ENCODE measurements around the gene LMCD1.

LMCD1 gene

DNA sequence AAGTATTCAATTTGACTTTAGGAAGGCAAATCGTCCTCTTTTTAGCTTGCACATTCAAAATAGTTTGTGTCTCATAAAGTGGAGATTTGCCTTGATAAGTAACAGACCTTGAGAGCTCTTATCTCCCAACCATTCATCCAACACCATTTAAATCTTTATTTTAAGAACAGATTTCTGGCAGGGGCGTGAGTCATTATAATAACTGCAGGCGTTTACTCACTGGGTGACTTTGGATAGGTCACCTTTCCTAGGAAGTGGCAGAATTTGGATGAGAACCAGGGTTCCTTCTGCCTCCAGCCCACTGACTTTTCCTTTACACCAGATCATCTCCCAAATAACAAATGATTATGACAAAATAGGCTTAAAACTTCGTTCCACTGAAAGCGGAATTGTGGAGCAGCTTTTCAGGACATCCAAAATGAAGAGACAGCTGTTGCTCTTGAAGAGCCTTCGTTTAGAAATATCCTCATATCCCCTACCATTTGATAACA lies 5.0 kb downstream of the LMCD1 start:
- DNase-seq (ENCODE audit: low spot score), result no peak

DNA sequence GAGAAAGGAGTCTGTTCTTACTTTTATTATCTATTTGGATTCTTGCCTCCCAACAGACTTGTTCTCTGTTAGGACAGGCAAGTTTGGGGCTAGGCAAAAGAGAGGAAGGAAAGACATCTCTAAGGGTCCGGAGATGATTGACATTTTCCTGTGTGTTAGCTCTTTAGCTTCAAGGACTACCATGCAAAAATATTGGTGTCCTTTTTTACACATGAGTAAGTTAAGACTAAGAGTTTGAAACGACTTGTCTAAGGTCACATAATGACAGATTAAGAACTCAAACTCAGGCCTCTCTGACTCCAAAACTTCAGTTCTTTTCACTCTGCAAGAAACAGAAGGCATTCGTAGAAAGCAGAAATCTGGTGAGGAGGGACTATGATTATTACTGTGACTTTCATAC lies 5.9 kb downstream of the LMCD1 start:
- no peak for DNase-seq (ENCODE audit: low spot score)

DNA sequence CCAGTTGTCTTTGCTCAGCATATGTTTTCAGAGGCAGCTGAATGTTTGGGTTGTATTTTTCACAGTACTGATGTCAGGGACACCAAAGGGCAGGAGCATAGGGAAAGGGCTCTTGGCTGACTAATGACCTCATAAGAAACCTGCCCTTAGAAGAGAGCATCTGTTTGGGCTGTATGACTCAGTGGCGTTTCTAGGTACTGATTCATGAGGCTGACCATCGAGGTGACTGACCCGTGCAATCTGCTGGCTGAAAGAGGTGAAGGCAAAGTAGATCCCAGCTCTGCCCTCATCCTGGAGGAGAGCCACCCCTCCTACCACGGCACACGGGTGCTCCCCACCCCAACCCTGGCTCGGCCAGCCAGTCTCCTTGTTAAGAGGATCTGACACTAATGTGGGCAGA lies 8.3 kb downstream of the LMCD1 start:
- DNase-seq (ENCODE audit: low spot score), result no peak

DNA sequence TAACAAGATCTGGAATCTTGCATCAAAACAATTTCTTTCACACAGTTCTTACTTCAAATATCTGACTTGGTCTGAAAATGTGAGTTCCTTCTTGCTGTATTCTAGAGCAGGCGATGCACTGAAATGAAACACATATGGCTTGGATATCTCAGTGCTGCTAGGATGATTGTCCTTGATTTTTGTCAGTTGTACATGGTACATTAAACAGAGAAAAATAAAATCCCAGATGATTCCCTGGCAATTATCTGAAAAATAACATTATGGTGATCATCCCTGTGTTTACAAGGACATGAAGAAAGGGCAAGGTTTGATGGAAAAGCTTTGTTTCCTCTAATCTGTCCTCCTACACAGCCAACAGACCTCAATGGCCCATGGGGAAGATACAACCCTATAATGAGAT lies 10.6 kb downstream of the LMCD1 start:
- DNase-seq (ENCODE audit: low spot score), result no peak

DNA sequence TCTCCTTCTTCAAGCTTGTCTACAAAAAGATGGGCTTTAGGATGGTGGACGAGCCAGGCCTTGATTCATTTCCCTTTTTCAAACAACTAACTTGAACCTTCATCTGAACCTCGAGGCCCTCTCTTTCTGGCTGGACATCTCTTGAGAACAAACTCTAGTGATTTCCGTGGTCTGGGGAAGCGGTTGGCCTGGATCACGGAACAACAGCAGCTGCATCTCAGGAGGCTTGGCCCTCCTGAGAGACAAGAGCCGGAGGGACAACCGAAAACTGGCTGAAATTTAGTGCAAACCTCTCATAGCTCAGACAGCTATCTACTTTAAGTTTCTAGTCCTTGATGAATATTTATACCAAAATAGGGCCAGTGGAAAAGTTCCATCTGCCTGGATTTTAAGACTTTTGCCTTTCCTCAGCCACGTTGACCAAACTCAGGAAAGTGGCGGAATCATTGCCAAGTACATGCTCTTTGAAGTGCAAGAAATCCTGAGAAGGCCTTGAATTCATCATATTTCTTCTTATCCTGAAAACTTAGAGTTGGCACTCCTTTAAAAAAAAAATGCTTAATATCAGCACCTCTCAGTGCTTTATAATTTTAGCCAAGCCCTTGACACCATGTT lies 14.5 kb downstream of the LMCD1 start:
- no peak for DNase-seq (ENCODE audit: low spot score)

DNA sequence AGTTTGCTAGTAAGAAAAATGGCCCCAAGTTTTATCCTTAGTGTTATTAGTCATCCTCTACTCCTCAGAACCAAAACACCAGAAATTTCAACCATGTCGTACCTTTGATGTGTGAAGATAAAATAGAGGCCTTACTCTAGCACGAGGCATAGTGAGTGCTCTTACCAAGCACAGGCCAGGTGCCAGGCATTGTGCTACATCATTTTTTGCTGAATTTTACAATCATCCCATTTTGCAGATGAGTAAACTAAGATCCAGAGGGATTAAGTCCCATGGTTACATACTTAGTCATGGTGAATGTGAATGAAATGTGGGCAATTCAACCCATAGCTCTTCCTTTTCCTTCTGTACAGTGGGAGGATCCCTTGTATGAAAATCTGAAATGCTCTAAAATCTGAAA lies 15.2 kb downstream of the LMCD1 start:
- no peak for DNase-seq (ENCODE audit: low spot score)

DNA sequence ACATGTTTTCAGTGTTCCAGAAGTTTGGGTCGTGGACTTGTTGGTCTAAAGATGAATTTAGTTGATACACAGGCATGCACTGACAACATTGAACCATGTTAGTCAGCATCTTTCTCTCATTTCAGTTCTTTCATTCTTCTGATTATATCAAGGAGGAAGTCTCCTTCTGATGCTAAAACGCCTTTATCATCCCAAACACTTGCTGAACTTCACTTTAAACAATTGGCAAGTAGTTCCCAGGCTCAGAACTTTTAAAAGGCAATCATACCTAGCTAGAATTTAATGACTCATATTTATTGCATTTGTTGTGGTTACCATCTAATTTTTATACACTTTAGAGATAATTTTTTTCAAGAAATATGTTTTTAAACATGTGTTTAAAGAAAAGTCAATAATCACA lies 15.9 kb downstream of the LMCD1 start:
- no peak for DNase-seq (ENCODE audit: low spot score)

DNA sequence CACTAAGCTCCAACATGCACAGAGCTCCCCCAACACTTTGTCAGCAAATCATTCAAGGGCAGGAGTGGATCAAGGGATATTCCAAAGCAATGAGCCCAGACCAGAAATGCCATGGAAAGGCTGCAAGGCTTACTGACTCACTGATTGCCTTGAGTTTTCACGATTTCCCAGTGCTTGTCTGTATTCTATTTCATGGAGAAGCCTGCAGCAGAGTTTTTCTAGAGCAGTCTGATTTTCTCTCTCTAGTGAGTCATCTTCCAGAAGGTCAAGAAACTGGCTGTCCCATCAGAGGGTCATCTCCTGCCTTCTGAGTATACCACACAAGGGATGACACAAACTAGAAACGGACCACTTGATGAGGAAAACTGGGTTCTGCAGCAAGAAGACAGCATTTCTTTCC lies 16.5 kb downstream of the LMCD1 start:
- no peak for DNase-seq (ENCODE audit: low spot score)

DNA sequence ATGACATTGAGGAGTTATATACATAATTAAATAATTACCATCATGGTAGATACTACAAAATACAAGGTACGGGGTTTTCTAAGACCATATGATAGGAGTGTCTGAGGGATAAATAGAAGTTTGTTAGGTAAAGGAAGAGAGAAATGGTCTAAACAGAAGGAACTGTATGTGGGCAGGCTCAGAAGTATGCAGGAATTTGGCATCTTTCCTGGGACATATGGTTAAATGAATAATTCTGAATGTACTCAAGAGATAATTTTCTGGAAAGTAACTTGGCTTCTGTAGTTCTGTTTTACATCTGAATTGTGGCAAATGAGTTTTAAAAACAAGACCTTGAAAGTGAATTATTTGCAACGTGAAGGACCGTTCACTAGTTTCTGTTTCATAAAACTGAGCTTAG lies 17.5 kb downstream of the LMCD1 start:
- DNase-seq (ENCODE audit: low spot score), result no peak

DNA sequence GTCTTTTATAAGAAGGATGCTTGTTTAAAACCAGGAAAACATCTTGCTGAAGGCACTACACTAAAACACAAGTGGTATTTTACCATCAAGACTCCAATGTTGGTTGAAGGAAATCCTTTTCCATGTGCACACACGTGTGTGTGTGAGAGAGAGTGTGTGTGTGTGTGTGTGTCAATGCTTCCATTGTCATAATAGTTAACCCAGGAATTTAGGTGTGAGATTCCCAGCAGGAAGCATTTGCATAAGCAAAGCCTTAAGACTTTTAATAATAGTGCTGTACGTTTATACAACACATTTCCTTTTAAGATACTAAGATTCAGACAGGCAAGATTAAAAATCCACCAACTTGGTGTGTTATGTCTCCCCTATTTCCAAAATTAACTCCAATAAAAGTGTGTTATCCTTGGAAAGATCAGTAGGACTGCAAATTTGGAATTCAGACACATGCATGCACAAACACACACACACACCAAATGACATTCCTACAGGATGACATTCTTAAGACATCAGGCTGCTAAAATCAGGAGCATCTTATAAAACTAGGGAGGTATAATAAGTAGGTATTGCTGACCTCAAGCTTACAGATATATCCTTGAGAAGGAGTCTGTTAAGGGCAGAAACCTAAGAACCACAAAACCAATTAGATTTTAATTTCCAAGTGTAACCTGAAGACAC lies 18.3 kb downstream of the LMCD1 start:
- no peak for DNase-seq (ENCODE audit: low spot score)

DNA sequence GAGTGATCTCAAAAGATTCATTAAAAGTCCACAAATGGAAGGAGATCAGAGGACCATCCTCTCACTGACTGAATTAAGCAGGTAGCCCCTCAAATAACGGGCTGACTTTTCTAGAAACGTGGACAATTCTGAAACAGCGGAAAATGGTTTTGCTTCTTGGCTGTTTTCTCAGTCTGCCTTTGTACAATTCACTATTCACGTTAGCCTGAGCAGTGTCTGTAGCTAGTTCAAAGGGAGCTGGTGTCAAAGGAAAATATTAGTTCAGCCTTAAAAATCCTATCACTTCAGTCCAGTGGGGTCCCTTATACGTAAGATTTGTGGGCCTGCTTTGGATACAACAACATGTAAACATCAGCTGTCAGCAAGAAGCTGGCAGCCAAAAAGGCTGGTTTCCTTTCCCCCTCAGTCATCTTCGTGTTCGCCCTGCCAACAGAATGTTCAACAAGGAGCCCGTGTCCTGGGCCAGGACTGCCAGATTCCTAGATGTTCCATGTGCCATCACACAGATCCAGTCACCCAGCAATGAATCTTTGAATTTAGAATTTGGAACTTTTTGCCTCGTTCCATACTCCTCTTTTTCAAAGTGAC lies 19.3 kb downstream of the LMCD1 start:
- DNase-seq (ENCODE audit: low spot score), result no peak

DNA sequence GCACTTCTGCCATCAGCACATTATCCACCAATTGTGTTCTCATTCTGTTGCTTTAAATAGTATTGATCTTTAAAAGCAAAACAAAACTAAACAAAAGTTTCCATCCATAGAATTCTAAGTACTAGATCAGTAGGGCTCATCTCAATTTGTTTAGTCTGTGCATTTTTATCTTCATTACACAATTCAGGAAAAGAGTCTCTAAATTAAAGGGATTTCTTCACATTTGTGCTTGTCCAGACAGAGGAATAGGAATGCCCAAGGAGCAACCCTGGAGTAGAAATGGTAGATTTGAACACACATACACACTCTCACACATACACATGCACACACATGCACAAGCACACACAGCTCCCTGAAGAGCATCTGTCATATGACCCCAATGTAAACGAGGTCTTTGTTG lies 21.4 kb downstream of the LMCD1 start:
- no peak for DNase-seq (ENCODE audit: low spot score)

DNA sequence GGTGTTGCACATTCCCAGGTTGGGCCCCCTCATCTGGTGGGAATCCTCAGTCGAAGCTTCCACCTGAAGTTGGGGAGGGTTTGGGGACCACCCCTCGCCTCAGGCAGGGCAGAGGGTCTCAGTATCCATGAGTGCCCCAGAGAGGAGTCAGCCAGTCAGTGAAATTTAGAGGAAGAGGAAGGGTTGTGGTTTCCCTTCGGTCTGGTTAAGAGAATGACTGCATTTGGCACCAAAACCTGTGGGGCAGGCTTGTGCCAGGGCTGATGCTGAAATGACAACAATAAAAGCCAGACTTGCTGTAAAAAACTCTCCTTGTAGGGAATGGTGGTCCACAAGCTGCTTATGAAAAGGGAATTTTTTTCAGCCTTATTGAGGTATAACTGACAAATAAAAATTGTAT lies 22.6 kb downstream of the LMCD1 start:
- no peak for DNase-seq (ENCODE audit: low spot score)

DNA sequence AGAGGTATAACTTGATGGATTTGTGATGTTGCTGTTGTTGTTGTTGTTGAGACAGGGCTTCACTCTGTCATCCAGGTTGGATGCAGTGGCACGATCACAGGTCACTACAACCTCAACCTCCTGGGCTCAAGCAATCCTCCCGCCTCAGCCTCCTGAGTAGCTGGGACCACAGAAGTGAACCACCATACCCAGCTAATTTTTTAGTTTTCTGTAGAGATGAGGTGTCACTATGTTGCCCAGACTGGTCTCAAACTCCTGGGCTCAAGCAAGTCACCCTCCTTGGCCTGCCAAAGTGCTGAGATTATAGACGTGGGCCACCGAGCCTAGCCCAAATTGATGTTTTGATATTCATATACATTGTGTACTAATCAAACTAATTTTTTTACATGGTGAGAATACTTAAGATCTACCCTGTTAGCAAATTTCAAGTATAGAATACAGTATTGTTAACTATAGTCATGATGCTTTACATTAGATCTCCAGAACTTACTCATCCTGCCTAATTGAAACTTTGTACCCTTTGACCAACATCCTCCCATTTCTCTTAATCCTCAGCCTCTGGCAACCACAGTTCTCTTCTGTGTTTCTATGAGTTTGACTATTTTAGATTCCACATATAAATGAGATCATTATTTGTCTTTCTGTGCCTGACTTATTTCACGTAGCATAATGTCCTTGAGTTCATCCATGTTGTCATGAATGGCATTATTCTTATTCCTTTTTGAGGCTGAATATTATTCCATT lies 23.2 kb downstream of the LMCD1 start:
- DNase-seq (ENCODE audit: low spot score), result no peak

DNA sequence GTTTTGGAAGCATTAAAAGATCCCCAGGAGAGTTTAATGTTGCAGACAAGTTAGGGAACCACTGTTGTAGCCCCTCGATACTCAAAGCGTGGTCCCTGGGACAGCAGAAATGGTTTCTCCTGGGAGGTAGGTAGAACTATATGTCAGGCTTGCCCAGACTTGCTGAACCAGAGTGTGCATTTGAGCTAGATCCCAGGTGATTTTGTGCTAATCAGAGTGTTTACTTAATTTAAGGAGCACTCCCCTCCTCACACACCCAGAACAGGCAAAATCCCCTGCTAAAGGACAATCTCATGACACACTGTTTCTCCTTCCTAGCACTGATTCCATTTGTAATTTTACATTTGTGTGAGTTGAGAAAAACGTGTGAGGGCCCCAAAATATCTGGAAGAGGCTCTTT lies 24.3 kb downstream of the LMCD1 start:
- no peak for DNase-seq (ENCODE audit: low spot score)

DNA sequence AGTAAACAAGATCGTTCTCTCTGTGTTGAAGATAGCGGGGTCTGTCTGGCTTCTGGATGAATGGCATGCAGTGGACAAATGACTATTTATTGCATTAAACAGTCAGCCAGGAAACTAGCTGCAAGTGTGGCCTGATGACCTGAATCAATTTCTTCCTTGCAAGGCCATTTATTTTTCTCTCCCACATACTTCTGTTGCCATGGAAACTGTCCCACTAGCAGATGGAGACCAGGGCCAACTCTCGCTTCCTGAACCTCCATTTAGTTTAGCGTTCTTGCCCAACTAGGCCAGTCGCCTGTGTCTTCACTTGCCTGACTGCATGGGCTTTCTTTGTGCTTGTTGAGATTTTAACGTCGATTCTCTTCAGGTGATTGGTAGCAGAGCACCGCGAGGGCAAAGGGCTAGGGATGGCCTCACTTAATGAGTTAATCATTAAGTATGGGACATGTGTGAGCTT lies 27.6 kb downstream of the LMCD1 start:
- DNase-seq (ENCODE audit: low spot score), result peak; percentile 14

DNA sequence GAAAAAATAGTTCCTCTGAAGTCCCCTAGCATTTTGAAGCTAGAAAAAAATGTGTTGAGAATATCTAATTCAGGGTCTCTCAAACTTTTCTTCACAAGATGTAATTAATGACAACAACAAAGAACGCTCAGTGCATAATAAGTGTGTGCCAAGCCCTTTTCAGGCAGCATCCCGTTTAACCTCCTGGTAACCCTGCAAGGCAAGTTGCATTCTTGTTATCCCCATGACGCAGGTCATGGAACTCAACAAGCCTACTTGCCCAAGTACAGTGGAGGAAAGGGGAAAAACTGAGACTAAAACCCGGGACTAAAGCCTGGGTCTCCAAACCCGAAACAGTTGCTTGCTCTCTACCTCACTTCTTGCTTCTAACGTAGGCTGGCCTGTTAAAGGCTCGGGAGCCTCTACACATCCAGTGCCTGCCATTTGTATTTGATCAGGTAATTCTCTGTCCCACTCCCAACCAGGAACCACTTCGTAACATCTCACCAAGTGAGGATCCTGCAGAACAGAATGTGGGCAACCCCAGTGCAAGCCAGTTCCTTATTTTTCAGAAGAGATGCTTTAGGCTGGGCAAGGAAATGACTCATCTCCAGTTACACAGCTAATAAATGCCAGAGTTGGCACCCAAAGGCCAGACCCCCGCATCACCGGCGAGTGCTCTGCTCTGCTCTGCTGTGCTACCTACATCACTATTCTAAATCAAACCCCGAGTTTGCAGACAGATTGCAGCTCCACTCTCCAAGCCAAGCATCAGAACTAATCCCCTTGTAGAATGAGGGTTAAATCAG lies 28.3 kb downstream of the LMCD1 start:
- DNase-seq (ENCODE audit: low spot score), result no peak

DNA sequence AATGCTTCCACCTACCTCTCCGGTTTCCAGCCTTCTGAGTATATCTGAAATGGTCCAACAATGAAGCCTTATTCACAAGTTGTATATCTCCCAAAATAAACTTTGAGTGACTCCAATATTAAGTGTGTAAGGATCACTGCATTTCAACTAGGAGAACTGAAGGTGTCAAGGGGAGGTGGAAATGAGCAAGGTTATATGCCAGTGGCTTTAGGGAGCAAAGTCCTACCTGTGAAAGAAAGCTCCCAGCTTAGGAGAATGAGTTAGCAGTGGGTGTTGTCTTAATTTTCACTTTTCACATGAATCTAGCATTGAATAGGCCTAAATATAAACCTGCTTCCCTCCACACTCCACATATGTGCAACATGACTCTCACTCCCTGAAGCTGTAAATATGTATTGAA lies 29.0 kb downstream of the LMCD1 start:
- no peak for DNase-seq (ENCODE audit: low spot score)

DNA sequence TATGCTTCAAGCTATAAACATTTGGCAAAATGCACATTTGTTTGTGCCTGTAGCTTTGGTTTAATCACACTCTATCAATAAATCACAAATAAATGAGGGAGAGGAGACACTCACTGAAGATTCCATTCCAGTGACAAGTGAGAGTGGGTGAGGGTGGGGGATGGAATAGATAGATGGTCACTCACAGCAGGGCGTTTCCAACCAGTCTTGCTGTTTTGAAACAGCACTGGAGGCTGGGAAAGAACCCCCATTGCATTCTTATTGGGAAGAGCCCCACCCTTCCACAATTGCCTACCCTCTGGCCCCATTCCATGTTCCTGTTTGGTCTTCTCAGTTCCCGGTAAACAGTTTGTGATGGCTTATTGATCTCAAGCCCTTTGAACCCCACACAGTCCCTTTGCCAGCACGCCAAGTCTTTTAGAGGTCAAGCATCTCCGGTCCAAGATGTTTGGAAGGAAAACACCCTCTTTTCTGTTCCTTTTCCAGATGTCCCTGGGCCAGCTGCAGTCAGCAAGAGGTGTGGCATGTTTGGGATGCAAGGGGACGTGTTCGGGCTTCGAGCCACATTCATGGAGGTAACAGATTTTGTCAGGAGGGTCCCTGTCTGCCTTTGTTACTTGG lies 30.7 kb downstream of the LMCD1 start:
- DNase-seq (ENCODE audit: low spot score), result no peak

DNA sequence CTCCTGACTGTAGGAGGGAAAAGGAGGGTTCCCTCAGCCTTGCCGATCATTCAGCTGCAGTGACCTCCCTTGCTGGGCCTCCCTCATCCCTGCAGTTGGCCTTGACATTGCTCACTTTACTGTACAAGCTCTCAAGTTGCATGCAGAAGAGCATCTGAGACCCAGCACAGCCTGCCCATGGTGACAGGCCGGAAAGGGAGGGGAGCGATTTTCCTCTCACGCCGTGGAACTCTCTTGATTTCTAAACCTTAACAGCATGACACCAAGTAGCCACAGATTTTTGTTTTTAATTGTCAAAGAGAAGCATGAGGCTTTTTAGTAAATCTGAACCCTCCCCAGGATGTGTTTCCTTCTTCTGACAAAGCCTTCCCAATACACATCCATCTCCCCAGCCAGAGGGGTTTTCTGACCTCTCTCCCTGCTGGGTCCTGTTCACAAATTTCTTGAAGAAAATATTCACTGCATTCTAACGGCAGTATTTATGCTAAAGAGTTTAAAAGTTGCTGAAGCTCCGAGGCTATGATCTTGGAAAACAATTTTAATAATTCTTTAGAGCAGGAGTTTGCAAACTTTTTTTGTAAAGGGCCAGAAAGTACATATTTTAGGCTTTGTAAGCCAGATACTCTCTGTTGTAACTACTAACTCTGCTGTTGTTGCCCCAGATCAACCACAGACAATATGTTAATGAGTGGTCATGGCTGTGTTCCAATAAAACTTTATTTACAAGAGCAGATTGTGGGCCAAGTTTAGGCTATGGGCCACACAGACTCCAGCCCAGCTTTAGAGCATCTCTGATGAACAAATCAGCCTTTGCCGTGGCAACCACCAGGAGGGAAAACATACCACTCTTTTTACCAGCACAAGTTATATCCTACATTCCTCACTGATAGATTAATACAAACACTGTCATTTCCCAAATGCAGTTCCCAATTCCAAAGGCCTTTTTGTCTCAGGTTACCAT lies 34.8 kb downstream of the LMCD1 start:
- DNase-seq (ENCODE audit: low spot score), result no peak

Measured in cerebellar cortex (tissue), 1 donor.